HG03457 (cell line): ENCODE data around the gene FOXS1.
A peak's percentile ranks its signal among the peaks of the same experiment; 100 is the strongest.

ENCODE experiments used
- ATAC-seq: cut with Tn5 transposase; IDR thresholded peaks from one replicate; pipeline ENCODE4 v1.9.1; 2021; ENCODE audit warnings: moderate number of reproducible peaks; ENCODE audit not compliant: unreplicated experiment

The FOXS1 gene

GRCh38 chr20:31845300-31845863 lies at the start of gene FOXS1:
Gene FOXS1, minus strand, starts transcription at chr20:31845604. Its CDS starts 62 bp downstream, at chr20:31845542.
- no peak for ATAC-seq

GRCh38 chr20:31890646-31891045 lies 45.2 kb upstream of the FOXS1 start:
- no peak for ATAC-seq

GRCh38 chr20:31883829-31884228 lies 38.4 kb upstream of the FOXS1 start:
- no peak for ATAC-seq

- ATAC-seq = no peak
Measured at GRCh38 chr20:31881945-31882344, 36.5 kb upstream of the FOXS1 start.

GRCh38 chr20:31879143-31879987 lies 34.0 kb upstream of the FOXS1 start:
- ATAC-seq = peak; percentile 82

- no peak for ATAC-seq
Measured at GRCh38 chr20:31877684-31878083, 32.3 kb upstream of the FOXS1 start.

- no peak for ATAC-seq
Measured at GRCh38 chr20:31875671-31876070, 30.3 kb upstream of the FOXS1 start.

GRCh38 chr20:31872406-31872805 lies 27.0 kb upstream of the FOXS1 start:
- ATAC-seq = no peak

GRCh38 chr20:31871618-31871954 lies 26.2 kb upstream of the FOXS1 start:
- ATAC-seq = no peak

GRCh38 chr20:31870726-31871617 lies 25.6 kb upstream of the FOXS1 start:
- no peak for ATAC-seq

GRCh38 chr20:31869942-31870725 lies 24.7 kb upstream of the FOXS1 start, which contains the start of the genes DUSP15 and TTLL9:
Gene DUSP15, minus strand, starts transcription at chr20:31870527. Its CDS starts 190 bp downstream, at chr20:31870337.
Gene TTLL9, plus strand, starts transcription at chr20:31870634. Its CDS starts 493 bp downstream, at chr20:31871127.
- ATAC-seq = no peak

GRCh38 chr20:31869673-31869941 lies 24.2 kb upstream of the FOXS1 start:
- no peak for ATAC-seq

- no peak for ATAC-seq
Measured at GRCh38 chr20:31868853-31869672, 23.7 kb upstream of the FOXS1 start.

- ATAC-seq = no peak
Measured at GRCh38 chr20:31866221-31866620, 20.8 kb upstream of the FOXS1 start.

GRCh38 chr20:31864521-31865400 lies 19.4 kb upstream of the FOXS1 start:
- ATAC-seq = no peak

- no peak for ATAC-seq
Measured at GRCh38 chr20:31863296-31864085, 18.1 kb upstream of the FOXS1 start.

GRCh38 chr20:31862506-31862905 lies 17.1 kb upstream of the FOXS1 start:
- no peak for ATAC-seq

- no peak for ATAC-seq
Measured at GRCh38 chr20:31862157-31862470, 16.7 kb upstream of the FOXS1 start.
